ENCODE results near the gene CLIC6.

- no peak for TF ChIP-seq POLR2A (IDR thresholded peaks at IDR 0.05)
- TF ChIP-seq, protein P1, sequence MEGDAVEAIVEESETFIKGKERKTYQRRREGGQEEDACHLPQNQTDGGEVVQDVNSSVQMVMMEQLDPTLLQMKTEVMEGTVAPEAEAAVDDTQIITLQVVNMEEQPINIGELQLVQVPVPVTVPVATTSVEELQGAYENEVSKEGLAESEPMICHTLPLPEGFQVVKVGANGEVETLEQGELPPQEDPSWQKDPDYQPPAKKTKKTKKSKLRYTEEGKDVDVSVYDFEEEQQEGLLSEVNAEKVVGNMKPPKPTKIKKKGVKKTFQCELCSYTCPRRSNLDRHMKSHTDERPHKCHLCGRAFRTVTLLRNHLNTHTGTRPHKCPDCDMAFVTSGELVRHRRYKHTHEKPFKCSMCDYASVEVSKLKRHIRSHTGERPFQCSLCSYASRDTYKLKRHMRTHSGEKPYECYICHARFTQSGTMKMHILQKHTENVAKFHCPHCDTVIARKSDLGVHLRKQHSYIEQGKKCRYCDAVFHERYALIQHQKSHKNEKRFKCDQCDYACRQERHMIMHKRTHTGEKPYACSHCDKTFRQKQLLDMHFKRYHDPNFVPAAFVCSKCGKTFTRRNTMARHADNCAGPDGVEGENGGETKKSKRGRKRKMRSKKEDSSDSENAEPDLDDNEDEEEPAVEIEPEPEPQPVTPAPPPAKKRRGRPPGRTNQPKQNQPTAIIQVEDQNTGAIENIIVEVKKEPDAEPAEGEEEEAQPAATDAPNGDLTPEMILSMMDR (IDR thresholded peaks at IDR 0.05) = no peak
These were observed 47.1 kb upstream of the CLIC6 start for GRCh38 chr21:34621434-34622350.
